Ascending aorta (tissue), 2 donors: ENCODE data around the gene RAPGEF4. TPM values are rescaled to one million over a fixed set of nuclear protein-coding genes. Genes with fewer than 3 reads are reported as not detected.

Experiments
- DNase-seq, 2 donors: peaks; one replicate each; pipeline ENCODE4 v3.0.0-alpha.2; 2019; ENCODE audit warnings: low spot score in 2 of 2
- H3K27ac ChIP-seq, 2 donors: fragments of 200-600 bp; sonication (generic); one replicate each; pipeline ENCODE4 v1.5.1; 2016 to 2017; ENCODE audit warnings: mild to moderate bottlenecking in 1 of 2
- H3K27me3 ChIP-seq: fragments of 200-600 bp; sonication (generic); one replicate; pipeline ENCODE4 v1.5.1; 2017
- H3K36me3 ChIP-seq, 2 donors: fragments of 200-600 bp; sonication (generic); one replicate each; pipeline ENCODE4 v1.5.1; 2016
- H3K4me1 ChIP-seq, 2 donors: fragments of 200-600 bp; sonication (generic); one replicate each; pipeline ENCODE4 v1.5.1; 2016 to 2017; ENCODE audit warnings: mild to moderate bottlenecking in 1 of 2
- H3K4me3 ChIP-seq, 2 donors: fragments of 200-600 bp; sonication (generic); one replicate each; pipeline ENCODE4 v1.5.1; 2016 to 2017; ENCODE audit warnings: mild to moderate bottlenecking in 1 of 2
- H3K9me3 ChIP-seq, 2 donors: fragments of 200-600 bp; sonication (generic); one replicate each; pipeline ENCODE4 v1.5.1; 2016
- CTCF ChIP-seq, 3 experiments: fragments of 200-600 bp in 2 of 3; fragments of 450-650 bp in 1 of 3; sonication (generic) in 2 of 3; IDR thresholded peaks; one replicate each; pipeline ENCODE4 v1.5.1; 2016 to 2019; ENCODE audit warnings: antibody characterized with exemption in 3 of 3, mild to moderate bottlenecking in 1 of 3, moderate library complexity in 1 of 3
- intact Hi-C: fragments of 100-400 bp; cut with DNase I; formaldehyde crosslinking; loops from one replicate; pipeline ENCODE4 v1.15.1; 2023
- total RNA-seq: library from RNA; depleted of rRNA; stranded (reverse); fragments of >200 nt; gene quantifications from one replicate; pipeline ENCODE4 v1.1.0, GENCODE V29; 2016

Gene RAPGEF4
- total RNA-seq, 1 donor from 2014 or later = 79.9 TPM

- intact Hi-C loops = no loop called here
- H3K4me1 ChIP-seq = no peaks in the 10 kb centered on the region
- TF ChIP-seq CTCF (IDR thresholded peaks at IDR 0.05) = no peak
- DNase-seq = no peak
- H3K4me3 ChIP-seq = no peak overlapping the region
- no peak overlapping the region for H3K27ac ChIP-seq
- H3K9me3 ChIP-seq = no peaks in the 10 kb centered on the region
- no peaks in the 10 kb centered on the region for H3K36me3 ChIP-seq
- no peaks in the 10 kb centered on the region for H3K27me3 ChIP-seq
Measured at GRCh38 chr2:172819943-172820342, 84.3 kb downstream of the RAPGEF4 start.

GRCh38 chr2:172821370-172822338, 86.0 kb downstream of the RAPGEF4 start:
- peak overlapping the region; percentile 7 to 20 for H3K4me3 ChIP-seq
- no peaks in the 10 kb centered on the region for H3K36me3 ChIP-seq
- H3K4me1 ChIP-seq = no peaks in the 10 kb centered on the region
- TF ChIP-seq CTCF (IDR thresholded peaks at IDR 0.05) = no peak
- intact Hi-C loops = no loop called here
- peak overlapping the region in 1 of 2 donors; percentile 21 for H3K27ac ChIP-seq
- H3K9me3 ChIP-seq = no peaks in the 10 kb centered on the region
- H3K27me3 ChIP-seq = no peaks in the 10 kb centered on the region
- no peak for DNase-seq

GRCh38 chr2:172822585-172822984, 86.9 kb downstream of the RAPGEF4 start:
- no peak for TF ChIP-seq CTCF (IDR thresholded peaks at IDR 0.05)
- Histone ChIP-seq H3K36me3 (no peaks in the 10 kb centered on the region), H3K9me3 (no peaks in the 10 kb centered on the region), H3K4me1 (no peaks in the 10 kb centered on the region), H3K27me3 (no peaks in the 10 kb centered on the region), H3K4me3 (peak overlapping the region in 1 of 2 donors; percentile 13), H3K27ac (no peak overlapping the region)
- DNase-seq = no peak
- intact Hi-C loops = no loop called here

GRCh38 chr2:172823261-172823850, 87.7 kb downstream of the RAPGEF4 start:
- Histone ChIP-seq H3K27ac (no peak overlapping the region), H3K4me1 (no peaks in the 10 kb centered on the region), H3K27me3 (no peaks in the 10 kb centered on the region), H3K9me3 (no peaks in the 10 kb centered on the region), H3K36me3 (no peaks in the 10 kb centered on the region), H3K4me3 (no peak overlapping the region)
- DNase-seq = no peak
- TF ChIP-seq CTCF (IDR thresholded peaks at IDR 0.05) = no peak
- intact Hi-C loops = no loop called here

GRCh38 chr2:172826522-172826921, 90.9 kb downstream of the RAPGEF4 start:
- Histone ChIP-seq H3K27ac (no peak overlapping the region), H3K36me3 (no peaks in the 10 kb centered on the region), H3K4me1 (no peaks in the 10 kb centered on the region), H3K27me3 (no peaks in the 10 kb centered on the region), H3K9me3 (no peaks in the 10 kb centered on the region), H3K4me3 (no peak overlapping the region)
- intact Hi-C loops = no loop called here
- no peak for TF ChIP-seq CTCF (IDR thresholded peaks at IDR 0.05)
- DNase-seq = no peak
